Measurements from ENCODE around the gene IFFO2. TPM values are rescaled to one million over a fixed set of nuclear protein-coding genes. Genes with fewer than 3 reads are reported as not detected.

IFFO2 gene
- total RNA-seq, 2 donors from 2014 or later: 69.2 to 79.1 TPM

- Mint-ChIP-seq H3K27me3 (ENCODE audit: low read depth) (no peaks in the 10 kb centered on the region), H3K36me3 (ENCODE audit: insufficient read depth in 2 of 2) (peaks cover 0 to 1% of the 10 kb centered on the region in 2 donors), H3K27ac (no peak overlapping the region), H3K4me3 (no peak overlapping the region), H3K9me3 (no peaks in the 10 kb centered on the region), H3K4me1 (ENCODE audit: low read depth) (peaks cover 84% of the 10 kb centered on the region)
- ATAC-seq (replicated peaks in 1 of 2) (no peak), DNase-seq (no peak)
These were observed 20.0 kb downstream of the IFFO2 start for GRCh38 chr1:18936471-18936813.

GRCh38 chr1:18934205-18935000 is 22.1 kb downstream of the IFFO2 start:
- ATAC-seq (replicated peaks in 1 of 2): peak; percentile 39 to 56
- Mint-ChIP-seq H3K9me3 (no peaks in the 10 kb centered on the region), H3K27ac (peak overlapping the region; percentile 64), H3K27me3 (ENCODE audit: low read depth) (no peaks in the 10 kb centered on the region), H3K4me3 (peak overlapping the region; percentile 31 to 47), H3K4me1 (ENCODE audit: low read depth) (peaks cover 84% of the 10 kb centered on the region), H3K36me3 (ENCODE audit: insufficient read depth in 2 of 2) (peaks cover 0 to 2% of the 10 kb centered on the region in 2 donors)
- no peak for DNase-seq

- no peak for DNase-seq
- H3K36me3 Mint-ChIP-seq (ENCODE audit: insufficient read depth in 2 of 2): peaks cover 0 to 2% of the 10 kb centered on the region in 2 donors
- H3K9me3 Mint-ChIP-seq: no peaks in the 10 kb centered on the region
- no peak overlapping the region for H3K27ac Mint-ChIP-seq
- no peak overlapping the region for H3K4me3 Mint-ChIP-seq
- ATAC-seq (replicated peaks in 1 of 2): no peak
- H3K4me1 Mint-ChIP-seq (ENCODE audit: low read depth): peaks cover 93% of the 10 kb centered on the region
- no peaks in the 10 kb centered on the region for H3K27me3 Mint-ChIP-seq (ENCODE audit: low read depth)
These were observed 23.6 kb downstream of the IFFO2 start for GRCh38 chr1:18932879-18933278.

GRCh38 chr1:18932387-18932786 is 24.1 kb downstream of the IFFO2 start:
- H3K9me3 Mint-ChIP-seq: no peaks in the 10 kb centered on the region
- no peak for DNase-seq
- H3K4me3 Mint-ChIP-seq: no peak overlapping the region
- H3K27me3 Mint-ChIP-seq (ENCODE audit: low read depth): no peaks in the 10 kb centered on the region
- peaks cover 96% of the 10 kb centered on the region for H3K4me1 Mint-ChIP-seq (ENCODE audit: low read depth)
- no peak for ATAC-seq (replicated peaks in 1 of 2)
- peaks cover 0 to 2% of the 10 kb centered on the region in 2 donors for H3K36me3 Mint-ChIP-seq (ENCODE audit: insufficient read depth in 2 of 2)
- no peak overlapping the region for H3K27ac Mint-ChIP-seq

- no peaks in the 10 kb centered on the region for H3K27me3 Mint-ChIP-seq (ENCODE audit: low read depth)
- no peak for ATAC-seq (replicated peaks in 1 of 2)
- H3K9me3 Mint-ChIP-seq: no peaks in the 10 kb centered on the region
These were observed 24.7 kb downstream of the IFFO2 start for GRCh38 chr1:18931730-18932129.

GRCh38 chr1:18929686-18930085 is 26.8 kb downstream of the IFFO2 start:
- H3K4me1 Mint-ChIP-seq (ENCODE audit: low read depth): peaks cover 90% of the 10 kb centered on the region
- H3K36me3 Mint-ChIP-seq (ENCODE audit: insufficient read depth in 2 of 2): peaks cover 4 to 7% of the 10 kb centered on the region in 2 donors
- DNase-seq: no peak
- peak overlapping the region; percentile 25 for H3K27ac Mint-ChIP-seq
- H3K9me3 Mint-ChIP-seq: peaks cover 1 to 2% of the 10 kb centered on the region in 2 donors
- ATAC-seq (replicated peaks in 1 of 2): no peak
- no peaks in the 10 kb centered on the region for H3K27me3 Mint-ChIP-seq (ENCODE audit: low read depth)
- H3K4me3 Mint-ChIP-seq: peak overlapping the region in 1 of 2 donors; percentile 4

More at GRCh38 chr1:18931730-18932129, 24.7 kb downstream of the IFFO2 start:
- DNase-seq: no peak
- Mint-ChIP-seq H3K4me3 (peak overlapping the region; percentile 17 to 35), H3K36me3 (ENCODE audit: insufficient read depth in 2 of 2) (peaks cover 0 to 2% of the 10 kb centered on the region in 2 donors), H3K4me1 (ENCODE audit: low read depth) (peaks cover 97% of the 10 kb centered on the region), H3K27ac (peak overlapping the region; percentile 61)

- peak overlapping the region; percentile 82 to 94 for H3K4me3 Mint-ChIP-seq
- H3K36me3 Mint-ChIP-seq (ENCODE audit: insufficient read depth in 2 of 2): peaks cover 4 to 7% of the 10 kb centered on the region in 2 donors
- H3K27me3 Mint-ChIP-seq (ENCODE audit: low read depth): no peaks in the 10 kb centered on the region
- peak overlapping the region; percentile 73 for H3K27ac Mint-ChIP-seq
- DNase-seq (no peak), ATAC-seq (replicated peaks in 1 of 2) (no peak)
- H3K9me3 Mint-ChIP-seq: peaks cover 1 to 2% of the 10 kb centered on the region in 2 donors
- peaks cover 91% of the 10 kb centered on the region for H3K4me1 Mint-ChIP-seq (ENCODE audit: low read depth)
These were observed 27.5 kb downstream of the IFFO2 start for GRCh38 chr1:18928985-18929384.

- Mint-ChIP-seq H3K4me1 (ENCODE audit: low read depth) (peaks cover 91% of the 10 kb centered on the region), H3K27ac (peak overlapping the region; percentile 97), H3K9me3 (peaks cover 1 to 2% of the 10 kb centered on the region in 2 donors), H3K27me3 (ENCODE audit: low read depth) (no peaks in the 10 kb centered on the region), H3K4me3 (peak overlapping the region; percentile 82 to 94), H3K36me3 (ENCODE audit: insufficient read depth in 2 of 2) (peaks cover 4 to 7% of the 10 kb centered on the region in 2 donors)
- no peak for ATAC-seq (replicated peaks in 1 of 2)
- no peak for DNase-seq
These were observed 28.1 kb downstream of the IFFO2 start for GRCh38 chr1:18928406-18928805.

GRCh38 chr1:18927654-18928272 is 28.7 kb downstream of the IFFO2 start:
- Mint-ChIP-seq H3K4me3 (peak overlapping the region; percentile 82 to 94), H3K4me1 (ENCODE audit: low read depth) (peaks cover 91% of the 10 kb centered on the region), H3K36me3 (ENCODE audit: insufficient read depth in 2 of 2) (peaks cover 4 to 7% of the 10 kb centered on the region in 2 donors), H3K27me3 (ENCODE audit: low read depth) (no peaks in the 10 kb centered on the region), H3K9me3 (peaks cover 1 to 2% of the 10 kb centered on the region in 2 donors), H3K27ac (peak overlapping the region; percentile 97)
- ATAC-seq (replicated peaks in 1 of 2) (peak; percentile 53 to 55), DNase-seq (peak; percentile 54 to 60)

GRCh38 chr1:18927082-18927653 is 29.3 kb downstream of the IFFO2 start:
- peaks cover 1 to 2% of the 10 kb centered on the region in 2 donors for H3K9me3 Mint-ChIP-seq
- peaks cover 86% of the 10 kb centered on the region for H3K4me1 Mint-ChIP-seq (ENCODE audit: low read depth)
- peak; percentile 55 to 59 for ATAC-seq (replicated peaks in 1 of 2)
- peak overlapping the region; percentile 97 for H3K27ac Mint-ChIP-seq
- peaks cover 4 to 7% of the 10 kb centered on the region in 2 donors for H3K36me3 Mint-ChIP-seq (ENCODE audit: insufficient read depth in 2 of 2)
- H3K27me3 Mint-ChIP-seq (ENCODE audit: low read depth): no peaks in the 10 kb centered on the region
- DNase-seq: peak in 1 of 2 donors; percentile 58
- H3K4me3 Mint-ChIP-seq: peak overlapping the region; percentile 82 to 94

GRCh38 chr1:18926315-18927081 is 30.0 kb downstream of the IFFO2 start:
- peak; percentile 86 to 93 for DNase-seq
- Mint-ChIP-seq H3K9me3 (peaks cover 1 to 2% of the 10 kb centered on the region in 2 donors), H3K4me3 (peak overlapping the region; percentile 82 to 94)

GRCh38 chr1:18925279-18925678 is 31.2 kb downstream of the IFFO2 start:
- Mint-ChIP-seq H3K4me1 (ENCODE audit: low read depth) (peaks cover 67% of the 10 kb centered on the region), H3K36me3 (ENCODE audit: insufficient read depth in 2 of 2) (peaks cover 4 to 5% of the 10 kb centered on the region in 2 donors), H3K27me3 (ENCODE audit: low read depth) (no peaks in the 10 kb centered on the region), H3K9me3 (peaks cover 1 to 2% of the 10 kb centered on the region in 2 donors), H3K27ac (peak overlapping the region; percentile 57), H3K4me3 (peak overlapping the region; percentile 50 to 55)
- ATAC-seq (replicated peaks in 1 of 2) (no peak), DNase-seq (no peak)

More at GRCh38 chr1:18926315-18927081, 30.0 kb downstream of the IFFO2 start:
- Mint-ChIP-seq H3K36me3 (ENCODE audit: insufficient read depth in 2 of 2) (peaks cover 4 to 6% of the 10 kb centered on the region in 2 donors), H3K4me1 (ENCODE audit: low read depth) (peaks cover 79% of the 10 kb centered on the region), H3K27ac (peak overlapping the region; percentile 97), H3K27me3 (ENCODE audit: low read depth) (no peaks in the 10 kb centered on the region)
- ATAC-seq (replicated peaks in 1 of 2): peak; percentile 87 to 88
